Measurements from ENCODE around the gene NCF1.
"Not testable (repeated sequence)": the region's sequence is repeated elsewhere in the genome, so short reads cannot be mapped to it uniquely, and the experiment has no call there.

NCF1 gene

DNA sequence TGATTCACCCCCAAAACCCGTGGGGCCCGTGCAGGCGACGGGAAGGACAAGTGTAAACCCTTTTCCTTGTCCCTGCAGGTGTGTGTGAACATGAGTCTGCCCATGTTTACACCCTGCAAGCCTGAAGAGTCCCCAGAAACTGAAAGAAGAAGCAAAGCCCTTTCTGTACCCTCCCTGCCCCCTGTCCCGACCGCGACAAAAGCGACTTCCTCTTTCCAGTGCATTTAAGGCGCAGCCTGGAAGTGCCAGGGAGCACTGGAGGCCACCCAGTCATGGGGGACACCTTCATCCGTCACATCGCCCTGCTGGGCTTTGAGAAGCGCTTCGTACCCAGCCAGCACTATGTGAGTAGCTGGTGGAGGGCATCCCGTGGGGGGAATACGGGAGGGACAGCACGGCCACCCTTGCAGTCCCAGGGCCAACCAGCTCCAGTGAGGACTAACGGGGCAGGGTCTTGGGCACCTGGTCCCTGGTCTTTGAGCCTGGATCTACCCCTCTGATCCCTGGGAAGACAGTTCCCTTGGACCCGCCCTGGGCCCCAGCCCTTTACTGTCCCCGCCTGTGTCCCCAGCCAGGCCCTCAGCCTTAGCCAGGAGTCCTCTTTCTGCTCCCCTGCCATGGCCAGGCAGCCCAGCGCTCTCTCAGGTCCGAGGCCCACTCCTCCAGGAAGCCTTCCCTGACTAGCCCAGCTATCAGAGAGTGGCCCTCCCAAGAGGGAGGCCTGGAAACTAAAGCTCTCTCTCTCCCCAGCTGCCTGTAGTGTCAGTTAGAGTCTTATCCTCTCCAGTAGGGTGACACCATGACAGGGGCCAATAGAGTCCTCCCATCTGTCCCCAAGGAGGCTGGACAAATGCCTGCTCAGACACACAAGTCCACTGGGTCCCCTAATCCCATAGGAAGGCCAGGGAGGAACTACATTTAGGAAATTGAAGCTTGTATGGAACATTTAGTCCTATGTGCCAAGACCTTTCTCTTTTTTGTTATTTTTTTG, at the start of gene NCF1:
Gene NCF1, plus strand, starts transcription at position 252 of the 991 bp plus-strand sequence. Its CDS starts 21 bp downstream, at position 273.
- DNase-seq = not testable (repeated sequence)

DNA sequence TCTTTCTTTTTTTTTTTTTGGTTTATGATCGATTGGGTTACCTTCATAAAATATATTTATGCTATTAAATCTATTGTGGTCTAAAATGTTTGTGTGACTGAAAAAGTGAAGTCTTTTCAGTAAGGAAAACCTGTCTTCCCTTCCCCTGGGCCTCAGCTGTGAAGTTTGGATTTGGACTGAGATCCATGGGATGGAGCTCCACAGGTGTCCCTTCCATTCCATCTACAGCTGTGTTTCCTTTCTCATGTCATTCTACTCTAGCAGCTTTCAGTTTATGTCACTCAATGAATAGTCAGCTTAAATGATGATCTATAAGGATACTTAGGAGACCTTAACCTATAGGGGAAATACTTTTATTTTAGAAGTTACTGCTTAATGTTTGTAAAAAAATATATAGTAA, 48.0 kb upstream of the NCF1 start:
- no peak for DNase-seq

- no peak for DNase-seq
Measured at GRCh38 chr7:74726309-74727101, 47.3 kb upstream of the NCF1 start.

DNA sequence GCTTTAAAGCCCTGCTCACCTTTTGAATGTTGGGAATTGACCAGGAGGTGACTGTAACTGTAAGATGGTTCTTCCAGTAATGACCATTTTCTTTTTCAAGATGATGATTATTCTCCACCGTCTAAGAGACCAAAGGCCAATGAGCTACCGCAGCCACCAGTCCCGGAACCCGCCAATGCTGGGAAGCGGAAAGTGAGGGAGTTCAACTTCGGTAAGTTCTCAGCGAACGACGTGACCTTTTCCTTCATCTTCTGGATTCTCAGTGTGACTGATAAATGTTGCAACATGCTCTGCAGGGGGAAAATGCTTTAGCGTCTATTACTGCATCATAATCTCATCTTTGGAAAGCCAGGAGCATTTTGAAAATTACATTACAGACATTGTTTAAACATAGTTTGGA, 45.1 kb upstream of the NCF1 start:
- DNase-seq = not testable (repeated sequence)

DNA sequence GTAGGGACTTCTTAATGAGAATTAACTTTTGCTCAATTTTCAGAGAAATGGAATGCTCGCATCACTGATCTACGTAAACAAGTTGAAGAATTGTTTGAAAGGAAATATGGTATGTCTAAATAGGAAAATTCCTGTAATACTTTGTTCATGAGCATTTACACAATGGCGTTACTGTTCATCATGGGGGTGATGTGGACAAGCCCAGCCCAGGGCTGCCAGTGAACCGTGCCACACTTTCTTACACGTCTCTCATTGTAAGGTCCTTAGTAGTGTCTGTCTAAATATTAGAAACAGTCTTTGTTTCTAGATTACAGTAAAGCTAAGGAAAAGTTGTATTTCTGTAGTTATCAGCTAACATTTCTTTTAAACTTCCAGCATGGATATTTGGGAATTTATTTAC, 43.6 kb upstream of the NCF1 start:
- DNase-seq = not testable (repeated sequence)

DNA sequence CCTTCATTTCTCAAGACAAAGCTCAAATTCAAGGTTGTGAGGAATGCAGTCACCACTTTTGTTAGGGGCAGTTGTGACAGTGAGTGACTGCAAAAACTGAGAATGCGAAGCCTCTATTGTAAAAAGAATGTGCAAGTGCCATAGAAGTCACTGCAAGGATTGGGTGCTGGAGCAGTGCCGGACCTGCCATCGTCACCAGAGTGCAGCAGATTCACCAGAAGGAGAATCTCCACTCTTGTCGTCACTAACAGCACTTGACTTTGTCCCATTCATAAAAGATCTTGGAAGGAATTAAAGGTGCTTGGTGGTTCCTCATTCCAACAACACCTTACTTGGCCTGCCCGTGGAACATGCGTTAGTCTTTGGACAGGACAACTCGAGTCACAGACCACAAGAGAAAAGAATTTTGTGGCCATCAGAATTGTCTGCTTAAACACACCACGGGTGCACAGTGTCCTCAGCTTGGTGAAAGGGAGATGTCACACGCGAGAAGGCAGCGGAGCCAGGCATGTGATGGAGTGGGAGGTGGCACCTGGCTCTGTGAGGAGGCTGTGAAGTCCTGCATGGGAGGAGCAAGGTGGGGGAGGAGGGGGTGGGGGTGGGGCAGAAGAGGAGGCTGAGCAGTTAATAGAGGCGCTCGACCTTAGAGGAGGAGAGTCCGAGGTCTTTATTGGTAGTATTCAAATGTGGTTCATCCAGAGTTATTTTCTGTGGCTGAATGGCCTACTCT, 33.7 kb upstream of the NCF1 start:
- DNase-seq = not testable (repeated sequence)

DNA sequence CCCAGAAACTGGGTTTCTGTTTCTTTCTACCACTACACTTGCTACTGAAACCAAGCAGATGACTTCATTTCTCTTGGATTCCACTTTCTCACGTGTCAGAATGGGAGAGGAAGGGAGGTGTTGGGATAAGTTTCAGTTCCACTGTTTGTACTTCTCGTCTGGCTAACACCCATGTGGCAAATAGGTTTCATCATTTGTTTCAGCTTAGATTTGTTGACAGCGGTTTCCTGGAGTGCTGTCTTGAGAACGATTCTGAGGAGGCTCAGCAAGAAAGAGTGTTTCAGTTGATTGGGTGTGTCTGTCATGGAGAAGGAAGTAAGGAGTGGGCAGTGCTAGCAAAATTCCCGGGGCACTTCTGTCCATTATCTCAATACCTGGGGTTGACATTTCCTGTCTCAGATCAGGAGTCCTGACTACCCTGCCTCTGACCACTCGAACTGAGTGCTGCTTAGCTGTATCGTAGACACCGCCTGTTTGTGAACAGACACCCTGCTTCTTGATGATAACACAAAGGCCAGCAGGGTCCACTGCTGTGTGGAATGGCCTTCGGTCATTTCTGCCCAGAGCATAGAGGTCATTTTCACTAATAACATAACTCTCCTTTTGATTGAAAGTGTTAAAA, 29.8 kb upstream of the NCF1 start:
- DNase-seq = not testable (repeated sequence)

GRCh38 chr7:74753921-74754482, 19.8 kb upstream of the NCF1 start:
- DNase-seq = not testable (repeated sequence)

GRCh38 chr7:74756673-74757072, 17.1 kb upstream of the NCF1 start:
- not testable (repeated sequence) for DNase-seq

GRCh38 chr7:74758268-74758667, 15.5 kb upstream of the NCF1 start:
- DNase-seq = not testable (repeated sequence)

GRCh38 chr7:74758982-74759381, 14.8 kb upstream of the NCF1 start:
- not testable (repeated sequence) for DNase-seq

DNA sequence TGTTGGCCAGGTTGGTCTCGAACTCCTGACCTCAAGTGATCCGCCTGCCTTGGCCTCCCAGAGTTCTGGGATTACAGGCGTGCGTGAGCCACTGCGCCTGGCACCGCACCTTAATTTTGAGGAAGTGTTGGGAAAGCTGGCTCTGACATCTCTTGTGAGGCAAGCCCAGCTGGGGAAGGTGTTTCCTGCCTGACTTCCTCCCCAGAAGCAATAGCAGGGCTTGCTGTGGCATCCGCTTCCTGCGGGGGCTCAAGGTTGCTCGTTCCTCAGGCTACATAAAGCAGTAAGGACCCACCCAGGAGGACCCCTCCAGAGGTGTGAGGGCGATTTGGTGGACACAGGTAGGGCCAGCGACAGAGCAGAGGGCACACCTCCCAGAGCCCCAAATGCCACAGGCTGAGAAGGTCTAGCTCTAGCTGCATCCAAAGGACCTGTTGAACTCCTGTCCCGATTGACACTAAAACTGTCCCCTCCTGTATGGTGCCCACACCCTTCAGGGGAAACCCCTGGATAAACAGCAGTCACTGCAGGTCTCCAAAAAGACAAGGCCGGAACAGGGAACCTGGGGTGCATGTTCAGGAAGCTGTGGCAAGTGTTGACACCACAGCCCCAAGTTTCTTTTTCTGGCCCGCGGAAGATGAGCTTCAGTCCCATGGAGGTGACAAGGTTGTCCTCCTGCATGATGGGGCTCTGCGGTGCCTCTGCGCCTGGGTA, 8.4 kb upstream of the NCF1 start:
- DNase-seq = not testable (repeated sequence)

DNA sequence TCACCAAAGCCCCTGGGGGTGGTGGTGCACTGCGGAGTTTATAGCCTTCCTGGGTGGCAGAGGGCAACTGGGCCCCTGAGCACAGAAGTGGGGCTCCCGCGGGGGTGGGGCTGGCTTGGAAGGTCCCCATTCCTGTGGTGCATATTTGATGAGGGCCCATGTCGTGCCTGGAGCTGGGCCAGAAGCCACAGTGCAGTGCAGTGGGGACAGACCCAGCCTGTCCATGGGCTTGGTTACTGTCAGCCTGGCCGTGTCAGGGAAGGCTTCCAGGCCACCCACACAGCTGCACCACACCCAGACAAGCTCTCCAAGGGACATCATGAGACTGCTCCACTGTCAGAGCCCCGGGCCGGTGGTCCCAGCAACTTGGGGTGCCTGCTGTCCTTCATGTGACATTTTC, 7.3 kb upstream of the NCF1 start:
- DNase-seq = not testable (repeated sequence)

GRCh38 chr7:74766991-74767390, 6.8 kb upstream of the NCF1 start:
- DNase-seq = not testable (repeated sequence)

- DNase-seq = not testable (repeated sequence)
Measured at GRCh38 chr7:74770062-74770461, 3.7 kb upstream of the NCF1 start.

DNA sequence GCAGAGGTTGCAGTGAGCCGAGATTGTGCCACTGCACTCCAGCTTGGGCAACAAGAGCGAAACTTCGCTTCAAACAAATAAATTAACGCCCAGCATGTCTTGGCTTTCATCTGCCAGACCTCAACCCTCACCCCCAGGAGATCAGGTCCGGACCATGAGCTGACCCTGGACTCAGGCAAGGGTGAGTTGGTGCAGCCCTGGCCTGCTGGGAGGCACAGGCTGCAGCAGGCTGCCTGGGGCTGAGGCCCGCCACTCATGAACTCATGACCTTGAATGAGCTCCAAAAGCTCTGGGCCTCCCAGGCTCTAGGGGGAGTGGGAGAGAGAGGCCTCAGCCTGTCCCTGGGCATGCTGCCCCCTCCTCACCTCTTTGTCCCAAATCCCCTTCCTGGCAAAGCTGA, 1.7 kb upstream of the NCF1 start:
- not testable (repeated sequence) for DNase-seq

DNA sequence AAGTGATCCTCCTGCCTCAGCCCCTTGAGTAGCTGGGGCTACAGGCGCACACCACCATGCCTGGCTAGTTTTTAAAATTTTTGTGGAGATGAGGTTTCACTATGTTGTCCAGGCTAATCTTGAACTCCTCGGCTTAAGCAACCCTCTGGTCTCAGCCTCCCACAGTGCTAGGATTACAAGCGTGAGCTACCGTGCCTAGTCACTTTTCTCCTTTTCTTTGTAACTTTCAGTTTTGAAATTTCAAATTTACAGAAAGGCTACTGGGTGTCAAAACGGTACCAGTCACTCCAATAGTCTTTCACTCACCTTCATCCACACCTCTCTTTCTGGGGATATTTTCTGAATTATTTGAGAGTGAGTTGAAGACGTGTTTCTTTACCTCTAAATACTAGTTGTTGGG, 1.3 kb downstream of the NCF1 start:
- DNase-seq = not testable (repeated sequence)

- DNase-seq = not testable (repeated sequence)
Measured at GRCh38 chr7:74779053-74779452, 5.2 kb downstream of the NCF1 start.

GRCh38 chr7:74781746-74782145, 7.9 kb downstream of the NCF1 start:
- DNase-seq = not testable (repeated sequence)

DNA sequence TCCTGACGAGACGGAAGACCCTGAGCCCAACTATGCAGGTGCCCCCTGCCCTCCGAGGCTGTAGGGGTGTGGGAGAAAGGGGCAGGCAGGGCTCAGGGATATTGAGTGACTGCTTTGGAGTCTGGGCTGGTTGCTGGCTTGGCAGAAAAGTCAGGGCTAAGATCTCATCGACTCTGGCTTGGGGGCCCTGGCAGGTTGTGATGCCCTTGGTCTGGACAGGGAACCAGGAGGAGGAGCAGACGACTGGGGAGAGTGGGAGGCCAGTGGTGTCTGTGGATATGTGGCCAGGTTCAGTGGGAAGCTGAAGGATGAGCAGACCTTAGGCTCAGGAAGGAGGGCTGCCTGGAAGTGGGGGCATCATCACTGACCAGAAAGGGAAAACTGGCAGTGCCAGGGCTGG, 9.8 kb downstream of the NCF1 start:
- DNase-seq = not testable (repeated sequence)
